Measurements from ENCODE around the gene GALNT7.

Gene GALNT7

DNA sequence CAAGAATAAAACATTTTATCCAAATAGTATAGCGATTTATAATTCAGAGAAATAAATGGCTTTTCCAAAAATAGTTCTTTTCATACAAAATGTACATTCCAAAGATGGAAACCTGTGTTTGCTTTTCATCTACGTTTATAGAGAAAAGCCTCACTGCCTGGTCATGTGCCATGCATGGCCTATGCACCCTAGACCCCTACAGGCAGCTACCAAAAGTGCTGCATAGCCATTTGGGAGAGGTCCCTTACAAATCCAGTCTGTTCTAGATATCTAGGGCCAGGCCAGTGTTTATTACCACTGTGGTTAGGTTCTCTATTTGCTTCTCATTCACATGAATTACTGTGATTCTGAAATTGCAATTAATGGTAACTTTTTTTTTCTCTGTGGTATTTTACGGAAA is 148.4 kb downstream of the GALNT7 start:
- DNase-seq (ENCODE audit: low spot score in 2 of 2) (no peak), ATAC-seq (replicated peaks; ENCODE audit: extremely low read depth, poor library complexity, severe bottlenecking) (no peak)
- H3K27me3 Mint-ChIP-seq = no peaks in the 10 kb centered on the region
- no peak overlapping the region for H3K4me3 Mint-ChIP-seq
- no peaks in the 10 kb centered on the region for H3K4me1 Mint-ChIP-seq
- no peak overlapping the region for H3K27ac Mint-ChIP-seq (ENCODE audit: low read depth)
- H3K36me3 Mint-ChIP-seq (ENCODE audit: insufficient read depth) = peaks cover 7% of the 10 kb centered on the region
- H3K9me3 Mint-ChIP-seq = no peaks in the 10 kb centered on the region

DNA sequence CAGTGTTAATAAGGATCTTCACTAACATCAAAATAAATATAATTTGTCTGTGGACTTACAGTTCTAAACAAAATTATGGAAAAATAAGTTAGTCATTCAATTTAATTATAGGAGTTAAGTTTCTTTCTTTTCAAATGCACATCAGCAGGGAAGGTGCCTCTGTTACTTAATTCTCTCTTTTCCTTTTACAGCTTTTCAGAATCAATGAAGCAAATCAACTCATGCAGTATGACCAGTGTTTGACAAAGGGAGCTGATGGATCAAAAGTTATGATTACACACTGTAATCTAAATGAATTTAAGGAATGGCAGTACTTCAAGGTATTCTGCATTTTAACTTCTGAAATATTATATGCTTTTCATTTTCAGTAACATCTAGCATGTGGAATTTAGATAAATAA is 149.6 kb downstream of the GALNT7 start:
- no peaks in the 10 kb centered on the region for H3K27me3 Mint-ChIP-seq
- no peak for DNase-seq (ENCODE audit: low spot score in 2 of 2)
- no peaks in the 10 kb centered on the region for H3K9me3 Mint-ChIP-seq
- H3K4me1 Mint-ChIP-seq = no peaks in the 10 kb centered on the region
- peaks cover 6% of the 10 kb centered on the region for H3K36me3 Mint-ChIP-seq (ENCODE audit: insufficient read depth)
- no peak overlapping the region for H3K4me3 Mint-ChIP-seq
- no peak for ATAC-seq (replicated peaks; ENCODE audit: extremely low read depth, poor library complexity, severe bottlenecking)
- no peak overlapping the region for H3K27ac Mint-ChIP-seq (ENCODE audit: low read depth)

DNA sequence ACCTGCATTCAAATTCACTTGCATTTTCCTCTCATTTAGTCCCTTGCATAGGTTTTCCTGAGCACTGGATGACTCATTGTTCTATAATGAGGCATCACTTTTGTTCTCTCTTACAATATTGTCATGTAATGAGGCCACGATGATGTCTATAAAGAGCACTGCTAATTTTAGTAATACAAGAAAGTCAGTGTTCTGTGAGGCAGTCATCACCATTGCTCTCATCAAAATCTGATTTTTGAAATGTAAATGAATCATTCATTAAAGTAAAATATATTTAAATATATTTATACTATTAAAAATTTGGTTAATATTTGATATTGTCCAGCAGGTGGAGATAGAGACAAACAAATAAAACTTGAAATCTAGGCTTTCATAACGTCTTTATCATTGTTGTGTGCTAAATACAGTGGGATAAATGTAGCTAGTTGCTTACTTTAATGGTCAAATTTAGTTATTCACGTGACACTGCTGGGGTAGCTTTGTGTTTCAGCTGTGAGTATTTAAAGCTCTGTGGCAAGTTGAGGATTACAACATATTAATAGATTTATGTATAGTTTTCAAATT is 150.1 kb downstream of the GALNT7 start:
- peaks cover 6% of the 10 kb centered on the region for H3K36me3 Mint-ChIP-seq (ENCODE audit: insufficient read depth)
- no peaks in the 10 kb centered on the region for H3K9me3 Mint-ChIP-seq
- no peaks in the 10 kb centered on the region for H3K27me3 Mint-ChIP-seq
- DNase-seq (ENCODE audit: low spot score in 2 of 2) (no peak), ATAC-seq (replicated peaks; ENCODE audit: extremely low read depth, poor library complexity, severe bottlenecking) (no peak)
- no peak overlapping the region for H3K27ac Mint-ChIP-seq (ENCODE audit: low read depth)
- H3K4me3 Mint-ChIP-seq = no peak overlapping the region
- no peaks in the 10 kb centered on the region for H3K4me1 Mint-ChIP-seq

DNA sequence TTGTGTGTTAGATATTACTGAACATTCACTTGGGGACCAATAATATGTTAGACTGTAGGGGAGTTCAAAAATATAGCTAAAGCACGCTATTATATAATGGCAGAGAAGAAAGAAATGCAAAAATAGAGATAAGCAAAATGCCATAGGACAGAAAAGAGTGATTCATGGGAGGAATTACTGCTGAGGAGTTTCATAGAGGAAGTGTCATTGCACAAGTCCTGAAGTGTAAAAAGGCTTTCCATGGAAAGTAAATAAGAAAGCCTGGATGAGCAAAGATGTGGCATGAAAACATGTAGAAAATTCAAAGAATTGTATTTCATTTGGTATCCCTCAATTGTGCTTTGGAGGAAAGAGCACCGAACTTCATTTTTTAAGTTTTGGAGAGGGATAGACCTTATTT is 151.1 kb downstream of the GALNT7 start:
- Mint-ChIP-seq H3K4me1 (no peaks in the 10 kb centered on the region), H3K9me3 (no peaks in the 10 kb centered on the region), H3K27ac (ENCODE audit: low read depth) (no peak overlapping the region), H3K36me3 (ENCODE audit: insufficient read depth) (peaks cover 6% of the 10 kb centered on the region), H3K27me3 (no peaks in the 10 kb centered on the region), H3K4me3 (no peak overlapping the region)
- DNase-seq (ENCODE audit: low spot score in 2 of 2) (no peak), ATAC-seq (replicated peaks; ENCODE audit: extremely low read depth, poor library complexity, severe bottlenecking) (no peak)

DNA sequence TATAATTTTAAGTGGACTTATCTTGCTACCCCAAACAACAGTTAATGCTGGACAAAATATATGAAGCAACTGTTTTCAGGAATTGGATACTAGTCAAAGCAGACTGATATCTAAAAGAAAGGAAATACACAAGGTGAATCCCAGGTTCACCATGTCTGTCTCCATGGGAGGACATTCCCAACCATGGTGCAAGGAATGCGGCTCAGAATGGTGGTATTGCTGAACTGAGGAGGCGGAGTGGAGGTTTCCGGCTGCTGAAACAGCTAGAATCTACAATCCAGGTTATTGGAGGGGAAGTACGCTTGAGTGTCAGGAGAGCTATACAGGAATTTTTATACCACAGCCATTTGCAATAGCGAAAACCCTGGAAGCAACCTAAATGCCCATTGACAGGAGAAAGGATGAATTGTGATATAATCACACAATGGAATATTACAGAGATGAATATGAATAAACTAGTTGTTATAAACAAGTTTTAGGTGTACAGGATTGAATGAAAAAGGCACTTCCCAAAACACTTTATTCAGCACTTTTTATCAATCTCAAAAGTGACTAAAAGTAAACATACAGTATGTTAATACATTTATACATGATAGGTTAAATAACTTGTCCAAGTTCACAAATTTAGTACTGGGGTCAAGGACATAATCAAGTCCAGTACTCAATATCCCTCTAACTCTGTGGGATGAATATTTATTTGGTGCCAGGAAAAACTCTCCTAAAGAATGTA is 156.6 kb downstream of the GALNT7 start:
- Mint-ChIP-seq H3K27me3 (no peaks in the 10 kb centered on the region), H3K4me1 (no peaks in the 10 kb centered on the region), H3K36me3 (ENCODE audit: insufficient read depth) (peaks cover 16% of the 10 kb centered on the region), H3K4me3 (no peak overlapping the region), H3K9me3 (no peaks in the 10 kb centered on the region), H3K27ac (ENCODE audit: low read depth) (peak overlapping the region; percentile 4)
- no peak for DNase-seq (ENCODE audit: low spot score in 2 of 2)
- no peak for ATAC-seq (replicated peaks; ENCODE audit: extremely low read depth, poor library complexity, severe bottlenecking)

DNA sequence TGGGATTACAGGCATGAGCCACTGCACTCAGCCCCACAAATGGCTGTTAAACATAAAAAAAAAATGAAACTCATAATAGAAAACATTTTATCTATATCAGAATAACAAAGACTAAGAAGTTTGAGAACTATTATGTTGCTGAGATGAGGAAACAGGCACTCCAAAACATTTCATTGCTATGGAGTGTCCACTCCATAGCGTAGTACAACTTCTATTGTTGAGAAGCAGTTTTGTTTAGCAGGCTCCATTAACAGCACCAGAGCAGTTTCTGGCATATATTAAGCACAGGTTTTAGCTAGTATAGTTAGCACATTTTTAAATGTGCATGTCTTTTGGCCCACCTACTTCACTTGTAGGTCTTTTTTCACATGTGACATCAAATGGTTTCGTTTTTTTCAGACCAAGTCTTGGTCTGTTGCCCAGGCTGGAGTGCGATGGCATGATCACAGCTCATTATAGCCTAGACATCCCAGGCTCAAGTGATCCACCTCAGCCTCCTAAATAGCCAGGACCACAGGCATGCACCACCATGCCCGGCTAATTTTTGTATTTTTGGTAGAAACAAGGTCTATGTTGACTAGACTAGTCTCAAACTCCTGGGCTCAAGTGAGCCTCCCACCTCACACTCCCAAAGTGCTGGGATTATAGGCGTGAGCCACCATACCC is 159.8 kb downstream of the GALNT7 start:
- DNase-seq (ENCODE audit: low spot score in 2 of 2) = no peak
- no peak for ATAC-seq (replicated peaks; ENCODE audit: extremely low read depth, poor library complexity, severe bottlenecking)
- peaks cover 21% of the 10 kb centered on the region for H3K4me1 Mint-ChIP-seq
- no peak overlapping the region for H3K27ac Mint-ChIP-seq (ENCODE audit: low read depth)
- H3K4me3 Mint-ChIP-seq = no peak overlapping the region
- no peaks in the 10 kb centered on the region for H3K27me3 Mint-ChIP-seq
- peaks cover 31% of the 10 kb centered on the region for H3K36me3 Mint-ChIP-seq (ENCODE audit: insufficient read depth)
- no peaks in the 10 kb centered on the region for H3K9me3 Mint-ChIP-seq

DNA sequence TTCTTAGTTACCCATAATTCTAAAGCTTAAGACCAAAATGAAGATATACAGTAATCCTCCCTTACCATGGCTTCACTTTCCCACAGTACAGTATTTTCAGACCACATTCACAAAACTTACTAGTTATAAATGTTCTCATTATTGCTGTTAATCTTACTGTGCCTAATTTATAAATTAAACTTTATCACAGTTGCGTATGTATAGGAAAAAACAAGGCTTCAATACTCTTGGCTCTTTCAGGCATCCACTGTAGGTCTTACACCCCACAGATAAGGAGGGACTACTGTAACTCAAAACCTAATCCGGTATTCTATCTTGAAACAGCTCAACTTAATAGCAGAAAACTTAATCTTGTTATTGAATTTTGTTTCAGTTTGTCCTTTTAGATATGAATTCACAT is 162.0 kb downstream of the GALNT7 start:
- Mint-ChIP-seq H3K4me3 (no peak overlapping the region), H3K27me3 (no peaks in the 10 kb centered on the region), H3K4me1 (peaks cover 25% of the 10 kb centered on the region), H3K27ac (ENCODE audit: low read depth) (no peak overlapping the region), H3K36me3 (ENCODE audit: insufficient read depth) (peaks cover 39% of the 10 kb centered on the region), H3K9me3 (no peaks in the 10 kb centered on the region)
- ATAC-seq (replicated peaks; ENCODE audit: extremely low read depth, poor library complexity, severe bottlenecking) (no peak), DNase-seq (ENCODE audit: low spot score in 2 of 2) (no peak)

DNA sequence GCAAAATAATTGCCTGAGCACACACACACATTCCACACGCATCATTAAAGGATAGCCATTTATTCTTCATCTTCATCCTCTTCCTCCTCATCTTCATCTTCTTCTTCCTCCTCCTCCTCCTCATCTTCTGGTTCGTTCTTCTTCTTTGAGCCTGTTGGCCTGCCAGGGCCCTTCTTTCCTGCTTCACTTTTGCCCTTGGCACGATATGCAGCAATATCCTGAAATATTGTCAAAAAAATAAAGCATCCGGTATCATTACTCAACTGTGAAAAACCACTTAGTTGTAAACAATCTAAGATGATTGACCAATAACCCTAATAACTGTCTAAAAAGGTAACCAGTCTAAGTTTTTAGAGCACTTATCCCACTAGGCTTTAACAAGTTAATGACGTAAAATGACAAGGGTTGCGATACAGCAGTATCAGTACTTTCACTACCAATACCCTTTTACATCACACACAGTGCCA is 163.4 kb downstream of the GALNT7 start:
- peaks cover 26% of the 10 kb centered on the region for H3K4me1 Mint-ChIP-seq
- H3K27ac Mint-ChIP-seq (ENCODE audit: low read depth) = peak overlapping the region; percentile 97
- ATAC-seq (replicated peaks; ENCODE audit: extremely low read depth, poor library complexity, severe bottlenecking) = no peak
- H3K9me3 Mint-ChIP-seq = no peaks in the 10 kb centered on the region
- H3K36me3 Mint-ChIP-seq (ENCODE audit: insufficient read depth) = peaks cover 39% of the 10 kb centered on the region
- no peaks in the 10 kb centered on the region for H3K27me3 Mint-ChIP-seq
- no peak for DNase-seq (ENCODE audit: low spot score in 2 of 2)
- H3K4me3 Mint-ChIP-seq = peak overlapping the region; percentile 99

DNA sequence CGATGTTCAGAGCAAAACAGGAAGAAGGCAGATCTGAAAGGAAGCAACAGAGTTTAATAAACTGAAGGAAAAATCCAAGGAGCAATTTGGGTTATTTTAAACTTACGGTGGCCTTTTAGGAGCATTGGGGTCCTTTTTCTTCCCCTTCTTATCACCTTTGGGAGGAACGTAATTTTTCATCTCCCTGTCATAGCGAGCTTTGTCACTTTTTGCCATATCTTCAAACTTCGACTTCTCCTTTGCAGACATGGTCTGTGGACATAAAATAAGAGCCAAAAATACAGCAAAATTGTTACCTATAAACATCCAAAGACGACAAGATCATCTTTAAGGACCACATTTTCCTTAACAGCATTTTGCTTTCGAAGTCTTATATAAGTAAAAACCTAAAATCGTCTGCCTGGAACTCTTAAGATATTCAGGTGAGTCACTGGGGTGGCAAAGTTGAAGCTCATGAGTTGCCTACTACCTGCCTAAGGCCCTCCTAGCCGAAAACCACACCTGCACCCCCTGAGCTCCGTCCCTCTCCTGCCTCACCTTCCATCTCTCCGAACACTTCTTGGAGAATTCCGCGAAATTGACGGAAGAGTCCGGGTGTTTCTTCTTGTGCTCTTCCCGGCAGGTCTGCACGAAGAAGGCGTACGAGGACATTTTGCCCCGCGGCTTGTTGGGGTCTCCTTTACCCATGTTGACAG is 164.5 kb downstream of the GALNT7 start:
- Mint-ChIP-seq H3K4me3 (peak overlapping the region; percentile 99), H3K9me3 (no peaks in the 10 kb centered on the region), H3K27me3 (no peaks in the 10 kb centered on the region), H3K27ac (ENCODE audit: low read depth) (peak overlapping the region; percentile 97), H3K36me3 (ENCODE audit: insufficient read depth) (peaks cover 35% of the 10 kb centered on the region), H3K4me1 (peaks cover 26% of the 10 kb centered on the region)
- ATAC-seq (replicated peaks; ENCODE audit: extremely low read depth, poor library complexity, severe bottlenecking) (no peak), DNase-seq (ENCODE audit: low spot score in 2 of 2) (no peak)

DNA sequence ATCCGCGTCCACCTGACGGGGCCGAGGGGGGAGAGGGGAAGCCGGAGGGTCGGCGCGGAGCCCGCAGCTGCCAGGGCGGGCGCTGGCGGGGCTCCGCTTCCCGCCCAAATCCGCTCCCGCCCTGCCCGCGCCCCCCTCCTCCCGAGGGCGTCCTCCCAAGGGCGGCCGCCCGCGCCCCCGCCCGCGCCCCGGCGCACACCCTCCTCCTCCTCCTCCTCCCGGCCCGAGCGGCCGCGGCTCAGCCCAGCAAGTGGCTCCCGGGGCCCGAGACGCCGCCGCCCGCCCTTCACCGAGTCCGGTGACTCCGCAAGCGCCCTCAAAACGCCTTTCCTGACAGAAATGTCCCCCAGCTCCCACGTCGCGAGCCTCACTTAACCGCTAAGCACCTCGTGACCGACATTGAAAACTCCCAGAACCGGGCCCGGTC is 165.1 kb downstream of the GALNT7 start:
- H3K9me3 Mint-ChIP-seq = no peaks in the 10 kb centered on the region
- H3K27ac Mint-ChIP-seq (ENCODE audit: low read depth) = peak overlapping the region; percentile 97
- peaks cover 26% of the 10 kb centered on the region for H3K4me1 Mint-ChIP-seq
- H3K27me3 Mint-ChIP-seq = no peaks in the 10 kb centered on the region
- H3K36me3 Mint-ChIP-seq (ENCODE audit: insufficient read depth) = peaks cover 33% of the 10 kb centered on the region
- ATAC-seq (replicated peaks; ENCODE audit: extremely low read depth, poor library complexity, severe bottlenecking) (peak; percentile 0), DNase-seq (ENCODE audit: low spot score in 2 of 2) (no peak)
- H3K4me3 Mint-ChIP-seq = peak overlapping the region; percentile 99

DNA sequence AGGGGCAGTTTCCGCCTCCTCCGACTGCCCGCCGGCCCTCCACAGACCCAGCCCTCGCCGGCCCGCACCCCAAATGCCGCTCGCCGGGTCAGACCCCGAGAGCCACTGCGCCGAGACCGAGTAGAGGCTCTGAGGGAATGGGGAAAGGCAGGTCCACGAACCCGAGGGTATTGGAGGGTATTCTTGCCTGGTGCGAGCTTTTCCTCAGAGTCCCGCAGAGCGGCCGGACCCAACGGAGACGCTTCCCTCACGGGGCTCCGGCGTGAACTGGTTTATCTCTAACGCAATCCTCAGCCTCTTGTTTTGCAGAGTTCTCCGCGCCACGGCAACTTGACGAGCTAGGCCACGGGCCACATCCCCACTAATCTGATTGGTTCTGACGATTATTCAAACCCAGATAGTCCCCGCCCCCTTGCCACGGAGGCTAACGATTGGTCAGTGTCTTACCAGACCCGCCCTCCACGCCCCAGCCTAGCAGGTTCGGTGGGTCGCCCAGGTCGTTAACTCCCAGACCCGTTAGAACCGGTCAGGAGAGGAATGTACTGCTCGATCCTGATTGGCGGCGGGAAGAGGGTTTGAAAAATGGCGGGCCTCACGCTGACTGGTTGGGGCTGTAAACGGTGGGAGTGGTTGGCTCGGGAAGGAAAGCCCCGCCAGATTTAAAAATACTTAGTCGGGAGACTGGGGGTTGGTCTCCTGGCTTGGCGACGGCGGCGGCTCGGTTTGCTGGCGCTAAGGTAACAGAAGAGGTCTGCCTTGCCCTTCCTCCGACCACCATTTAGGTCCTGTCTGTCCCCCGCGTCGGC is 165.7 kb downstream of the GALNT7 start, which contains the start of gene HMGB2:
Gene HMGB2 (minus strand): TSS at position 274 of the 806 bp plus-strand sequence. CDS start 709 bp downstream, outside the sequence.
- DNase-seq (ENCODE audit: low spot score in 2 of 2) (peak; percentile 99 to 100), ATAC-seq (replicated peaks; ENCODE audit: extremely low read depth, poor library complexity, severe bottlenecking) (peak; percentile 96)
- Mint-ChIP-seq H3K4me3 (peak within 1 kb of the TSS; percentile 99), H3K36me3 (ENCODE audit: insufficient read depth) (peaks cover 33% of the 10 kb centered on the region), H3K9me3 (no peaks in the 10 kb centered on the region), H3K27me3 (no peaks in the 10 kb centered on the region), H3K27ac (ENCODE audit: low read depth) (peak within 1 kb of the TSS; percentile 97), H3K4me1 (peaks cover 26% of the 10 kb centered on the region)

All from central memory CD8-positive, alpha-beta T cell (primary cell).